Measurements from ENCODE around the gene GALNT15. TPM values are rescaled to one million over a fixed set of nuclear protein-coding genes. Genes with fewer than 3 reads are reported as not detected.

The GALNT15 gene
- total RNA-seq, 1 donor from 2014 or later = not detected

- Mint-ChIP-seq H3K4me1 (peaks cover 12% of the 10 kb centered on the region), H3K4me3 (no peak overlapping the region), H3K36me3 (no peaks in the 10 kb centered on the region), H3K9me3 (peaks cover 10% of the 10 kb centered on the region), H3K27me3 (ENCODE audit: insufficient read depth, low read depth) (peaks cover 2% of the 10 kb centered on the region), H3K27ac (no peak overlapping the region)
- H3K4me2 ChIP-seq = no peak overlapping the region
- no peak overlapping the region for H3K9ac ChIP-seq
- no peaks in the 10 kb centered on the region for H4K20me1 ChIP-seq (ENCODE audit: low read depth)
- H2AFZ ChIP-seq (replicated peaks) = no peak overlapping the region
- TF ChIP-seq EZH2 (IDR thresholded peaks at IDR 0.05) (no peak), EZH2phosphoT487 (IDR thresholded peaks at IDR 0.05) (no peak), CTCF (IDR thresholded peaks at IDR 0.05) (no peak)
- H3K4me3 ChIP-seq = no peak overlapping the region
- H3F3A ChIP-seq (ENCODE audit: low read depth) = no peaks in the 10 kb centered on the region
- no peaks in the 10 kb centered on the region for H3K9me3 ChIP-seq (ENCODE audit: low read depth)
- no peaks in the 10 kb centered on the region for H3K27me3 ChIP-seq
- no peaks in the 10 kb centered on the region for H3K36me3 ChIP-seq
- no peak overlapping the region for H3K27ac ChIP-seq
- H3K79me2 ChIP-seq (ENCODE audit: low read depth) = no peaks in the 10 kb centered on the region
- DNase-seq (ENCODE audit: low spot score) = no peak
- no peaks in the 10 kb centered on the region for H3K4me1 ChIP-seq
These were observed 40.1 kb upstream of the GALNT15 start for GRCh38 chr3:16134173-16134928.

DNA sequence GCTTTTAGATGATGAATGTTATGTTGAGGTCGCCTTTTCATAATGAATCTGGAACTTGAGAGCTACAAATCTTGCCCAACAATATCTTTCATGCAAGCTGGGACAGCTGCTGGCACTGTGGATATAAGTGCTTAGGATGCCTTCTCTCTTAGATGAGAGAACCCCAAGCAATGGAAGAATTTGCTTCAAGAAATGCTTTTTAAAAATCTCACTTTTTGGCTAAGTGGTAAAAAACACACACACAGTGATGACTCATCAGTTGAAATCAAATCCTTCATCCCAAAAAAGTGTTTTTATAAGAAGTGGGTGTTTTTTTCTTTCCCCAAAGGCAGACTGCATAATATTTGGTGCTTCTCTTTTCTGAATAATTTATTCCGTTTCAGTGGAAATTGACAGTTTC lies 38.4 kb upstream of the GALNT15 start:
- Mint-ChIP-seq H3K36me3 (no peaks in the 10 kb centered on the region), H3K27me3 (ENCODE audit: insufficient read depth, low read depth) (peaks cover 4% of the 10 kb centered on the region), H3K9me3 (peaks cover 10% of the 10 kb centered on the region), H3K27ac (no peak overlapping the region), H3K4me3 (no peak overlapping the region), H3K4me1 (peaks cover 8% of the 10 kb centered on the region)
- Histone ChIP-seq H3K27me3 (no peaks in the 10 kb centered on the region), H3K9ac (no peak overlapping the region), H3K4me3 (no peak overlapping the region), H3K4me2 (no peak overlapping the region), H3F3A (ENCODE audit: low read depth) (no peaks in the 10 kb centered on the region), H2AFZ (replicated peaks) (no peak overlapping the region), H4K20me1 (ENCODE audit: low read depth) (no peaks in the 10 kb centered on the region), H3K79me2 (ENCODE audit: low read depth) (no peaks in the 10 kb centered on the region), H3K36me3 (no peaks in the 10 kb centered on the region), H3K9me3 (ENCODE audit: low read depth) (no peaks in the 10 kb centered on the region), H3K4me1 (no peaks in the 10 kb centered on the region), H3K27ac (no peak overlapping the region)
- DNase-seq (ENCODE audit: low spot score) = no peak
- no peak for TF ChIP-seq EZH2phosphoT487 (IDR thresholded peaks at IDR 0.05)
- no peak for TF ChIP-seq CTCF (IDR thresholded peaks at IDR 0.05)
- TF ChIP-seq EZH2 (IDR thresholded peaks at IDR 0.05) = no peak

DNA sequence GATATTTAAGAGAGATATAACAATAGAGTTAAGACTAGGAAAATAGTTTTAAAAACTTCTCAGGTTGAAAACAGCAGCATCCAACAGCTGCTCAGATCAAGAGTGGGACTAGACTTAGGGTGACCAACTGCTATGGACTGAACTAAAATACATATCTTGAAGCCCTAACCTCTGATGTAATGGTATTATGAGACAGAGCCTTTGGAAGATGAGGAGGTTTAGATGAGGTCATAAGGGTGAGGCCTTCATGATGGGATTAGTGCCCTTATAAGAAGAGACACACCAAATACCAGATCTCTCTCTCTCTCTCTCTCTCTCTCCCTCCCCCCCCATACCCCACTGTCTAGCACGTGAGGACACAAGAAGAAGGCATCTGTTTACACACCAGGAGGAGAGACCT lies 37.4 kb upstream of the GALNT15 start:
- Histone ChIP-seq H3K9ac (no peak overlapping the region), H3K79me2 (ENCODE audit: low read depth) (no peaks in the 10 kb centered on the region), H3K27ac (no peak overlapping the region), H2AFZ (replicated peaks) (no peak overlapping the region), H3K4me1 (no peaks in the 10 kb centered on the region), H3K4me2 (no peak overlapping the region), H3K36me3 (no peaks in the 10 kb centered on the region), H3K4me3 (no peak overlapping the region), H4K20me1 (ENCODE audit: low read depth) (no peaks in the 10 kb centered on the region), H3K27me3 (no peaks in the 10 kb centered on the region), H3K9me3 (ENCODE audit: low read depth) (no peaks in the 10 kb centered on the region), H3F3A (ENCODE audit: low read depth) (no peaks in the 10 kb centered on the region)
- DNase-seq (ENCODE audit: low spot score) = no peak
- no peak for TF ChIP-seq EZH2 (IDR thresholded peaks at IDR 0.05)
- no peak for TF ChIP-seq EZH2phosphoT487 (IDR thresholded peaks at IDR 0.05)
- TF ChIP-seq CTCF (IDR thresholded peaks at IDR 0.05) = no peak
- H3K27me3 Mint-ChIP-seq (ENCODE audit: insufficient read depth, low read depth) = peaks cover 4% of the 10 kb centered on the region
- no peak overlapping the region for H3K27ac Mint-ChIP-seq
- H3K4me1 Mint-ChIP-seq = peaks cover 8% of the 10 kb centered on the region
- no peaks in the 10 kb centered on the region for H3K36me3 Mint-ChIP-seq
- peaks cover 10% of the 10 kb centered on the region for H3K9me3 Mint-ChIP-seq
- no peak overlapping the region for H3K4me3 Mint-ChIP-seq
